Kidney capillary endothelial cell (primary cell): ENCODE measurements around the gene NCCRP1.

Experiments used
- DNase-seq: peaks from one replicate; pipeline ENCODE4 v3.0.0-alpha.2; 2018; ENCODE audit warnings: low spot score

The NCCRP1 gene

DNA sequence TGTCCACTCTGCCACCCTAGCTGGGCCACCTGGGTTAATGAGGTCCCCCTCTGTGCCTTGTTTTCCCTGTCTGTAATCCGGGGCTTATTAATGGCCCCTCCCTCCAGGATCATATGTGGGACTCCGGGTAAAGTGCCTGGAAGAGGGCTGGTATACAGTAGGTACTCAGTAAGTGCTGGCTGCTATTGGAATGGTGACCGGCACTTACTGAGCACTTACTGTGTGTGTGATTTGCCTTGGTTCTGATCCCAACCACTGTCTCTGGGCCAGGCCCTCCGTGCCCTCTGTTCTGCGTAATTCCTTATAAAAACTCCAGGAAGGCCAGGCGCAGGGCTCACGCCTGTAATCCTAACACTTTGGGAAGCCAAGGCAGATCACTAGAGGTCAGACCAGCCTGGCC, 30.9 kb upstream of the NCCRP1 start:
- DNase-seq: no peak

DNA sequence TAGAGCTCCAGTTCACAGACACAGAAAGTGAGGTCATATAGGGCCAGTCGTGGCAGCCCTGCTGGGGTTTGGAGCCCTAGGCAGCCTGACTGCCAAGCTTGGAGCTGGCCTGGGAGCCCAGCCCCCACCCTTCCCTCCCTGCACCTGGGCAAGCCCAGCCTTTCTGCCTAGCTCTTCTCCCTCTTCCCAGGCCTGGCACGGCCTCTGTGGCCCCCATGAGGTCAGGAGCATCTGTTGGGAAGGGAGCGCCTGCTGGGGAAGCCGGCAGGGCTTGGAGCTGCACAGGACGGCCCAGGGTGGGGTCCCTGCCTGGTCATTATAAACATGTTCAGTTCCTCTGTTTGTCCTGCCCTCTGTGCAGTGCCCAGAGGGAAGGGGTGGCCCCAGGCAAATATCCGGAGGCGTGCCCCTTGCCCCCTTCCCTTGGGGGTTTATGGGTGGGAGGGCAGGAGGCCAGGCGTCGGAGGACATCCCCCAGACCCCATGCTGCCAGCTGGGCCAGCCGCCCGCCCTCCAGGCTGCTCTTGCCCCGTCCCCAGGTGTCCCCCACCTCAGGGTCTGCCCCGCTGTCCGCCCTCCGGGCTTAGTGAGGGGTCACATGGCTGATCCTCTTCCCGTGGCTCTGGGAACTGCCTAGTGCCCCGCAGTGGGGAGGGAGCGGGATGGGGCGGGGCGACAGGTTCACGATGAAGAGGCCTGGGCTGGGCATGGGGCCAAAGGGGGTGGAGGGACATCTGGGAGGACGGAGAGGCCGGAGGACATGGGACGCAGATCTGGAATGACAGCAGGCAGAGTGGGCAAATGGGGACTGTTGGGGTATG, 30.0 kb upstream of the NCCRP1 start:
- no peak for DNase-seq

DNA sequence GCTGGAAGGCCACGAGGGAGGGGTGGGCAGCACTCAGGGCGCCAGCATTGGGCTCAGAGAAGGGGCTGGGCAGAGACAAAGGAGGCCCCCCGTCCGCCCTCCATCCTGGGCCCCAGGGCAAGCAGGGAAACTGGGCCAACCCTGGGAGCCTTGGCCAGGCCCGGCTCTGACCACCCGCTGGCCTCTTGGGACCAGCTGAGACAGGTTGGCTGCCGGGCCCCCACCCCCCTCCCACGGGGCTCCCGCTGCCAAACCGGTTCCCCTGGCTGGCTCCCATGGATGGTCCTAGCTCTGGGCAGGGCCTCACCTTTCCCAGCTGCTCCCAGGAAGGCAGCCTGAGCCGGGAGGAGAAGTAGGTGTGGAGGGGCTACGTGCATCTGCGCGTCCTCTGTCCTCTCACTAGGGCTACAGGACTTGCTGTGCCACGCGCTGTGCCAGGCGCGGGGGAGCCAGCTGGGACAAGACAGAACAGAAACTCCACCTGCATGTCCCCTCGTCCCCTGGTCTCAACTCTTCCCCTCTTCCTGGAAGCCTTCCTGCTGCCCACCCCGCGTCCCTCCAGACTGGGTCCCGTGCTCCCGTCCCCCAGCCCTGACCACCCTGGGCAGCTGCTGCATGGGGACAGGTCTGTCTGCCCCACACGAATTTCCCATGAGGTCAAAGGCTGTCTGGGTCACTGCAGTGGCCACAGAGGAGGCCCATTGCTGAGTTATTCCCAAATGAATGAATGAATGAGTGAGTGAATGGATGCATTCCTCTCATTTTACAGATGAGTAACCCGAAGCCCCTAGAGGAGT, 29.1 kb upstream of the NCCRP1 start:
- no peak for DNase-seq

DNA sequence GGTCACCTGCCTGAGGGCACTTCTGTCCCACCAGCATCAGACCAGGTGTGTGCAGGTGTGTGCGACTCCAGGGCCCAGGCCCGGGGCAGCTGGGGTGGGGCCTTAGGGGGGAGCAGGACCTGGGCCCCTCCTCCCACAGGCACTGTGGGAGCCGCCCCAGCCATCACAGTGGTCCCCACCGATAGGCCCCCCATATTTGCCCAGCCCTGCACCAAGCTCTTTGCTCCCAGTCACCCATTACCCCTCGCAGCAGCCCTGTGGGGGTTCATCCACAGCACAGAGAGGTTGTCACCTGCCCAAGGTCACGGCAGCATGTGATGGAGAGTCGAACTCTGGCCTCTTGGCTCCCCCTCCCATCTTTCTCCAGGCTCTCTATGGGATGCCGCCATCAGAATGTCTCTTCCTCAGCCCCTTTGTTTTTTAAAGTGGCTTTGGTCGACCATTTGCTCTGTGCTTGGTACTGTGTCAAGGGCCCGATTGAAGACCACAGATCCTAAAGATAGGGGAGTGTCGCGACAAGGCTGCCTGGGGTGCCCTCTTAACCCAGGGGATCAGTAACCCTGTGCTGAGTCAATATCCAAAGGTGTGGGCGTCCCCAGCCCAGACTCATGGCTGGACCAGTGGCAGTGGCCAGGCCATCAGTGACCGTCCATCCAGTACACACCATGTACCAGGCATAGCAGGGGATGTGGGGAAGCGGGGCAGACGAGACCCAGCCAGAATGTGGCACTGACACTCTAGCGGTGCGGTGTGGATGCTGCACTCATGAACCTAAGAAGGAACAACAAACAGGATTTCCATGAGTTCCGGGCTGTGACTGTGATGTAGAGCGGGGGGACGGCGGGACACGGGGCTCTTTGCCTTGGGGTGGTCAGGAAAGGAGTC, 28.3 kb upstream of the NCCRP1 start:
- DNase-seq: no peak

DNA sequence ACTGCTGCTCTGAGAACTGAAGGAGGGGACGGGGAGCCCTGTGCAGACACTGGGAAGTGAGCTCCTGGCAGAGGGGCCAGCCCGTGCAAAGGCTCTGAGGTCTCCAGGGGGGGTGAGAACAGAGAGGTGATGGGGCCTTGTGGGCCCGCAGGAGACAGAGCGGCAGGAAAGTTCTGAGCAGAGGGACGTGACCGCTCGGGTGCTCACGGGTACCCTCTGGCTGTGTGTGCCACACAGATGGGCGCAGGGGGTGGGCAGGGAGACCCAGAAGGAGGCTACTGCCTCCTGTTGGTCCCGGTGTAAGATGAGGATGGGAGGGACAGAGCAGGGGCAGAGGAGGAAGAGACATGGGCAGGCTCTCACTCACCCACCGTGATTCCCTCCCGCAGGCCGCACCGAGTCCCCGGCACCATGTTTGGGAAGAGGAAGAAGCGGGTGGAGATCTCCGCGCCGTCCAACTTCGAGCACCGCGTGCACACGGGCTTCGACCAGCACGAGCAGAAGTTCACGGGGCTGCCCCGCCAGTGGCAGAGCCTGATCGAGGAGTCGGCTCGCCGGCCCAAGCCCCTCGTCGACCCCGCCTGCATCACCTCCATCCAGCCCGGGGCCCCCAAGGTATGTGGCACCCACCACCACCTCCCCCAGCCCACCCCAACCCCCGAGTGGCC, 27.5 kb upstream of the NCCRP1 start:
- no peak for DNase-seq

DNA sequence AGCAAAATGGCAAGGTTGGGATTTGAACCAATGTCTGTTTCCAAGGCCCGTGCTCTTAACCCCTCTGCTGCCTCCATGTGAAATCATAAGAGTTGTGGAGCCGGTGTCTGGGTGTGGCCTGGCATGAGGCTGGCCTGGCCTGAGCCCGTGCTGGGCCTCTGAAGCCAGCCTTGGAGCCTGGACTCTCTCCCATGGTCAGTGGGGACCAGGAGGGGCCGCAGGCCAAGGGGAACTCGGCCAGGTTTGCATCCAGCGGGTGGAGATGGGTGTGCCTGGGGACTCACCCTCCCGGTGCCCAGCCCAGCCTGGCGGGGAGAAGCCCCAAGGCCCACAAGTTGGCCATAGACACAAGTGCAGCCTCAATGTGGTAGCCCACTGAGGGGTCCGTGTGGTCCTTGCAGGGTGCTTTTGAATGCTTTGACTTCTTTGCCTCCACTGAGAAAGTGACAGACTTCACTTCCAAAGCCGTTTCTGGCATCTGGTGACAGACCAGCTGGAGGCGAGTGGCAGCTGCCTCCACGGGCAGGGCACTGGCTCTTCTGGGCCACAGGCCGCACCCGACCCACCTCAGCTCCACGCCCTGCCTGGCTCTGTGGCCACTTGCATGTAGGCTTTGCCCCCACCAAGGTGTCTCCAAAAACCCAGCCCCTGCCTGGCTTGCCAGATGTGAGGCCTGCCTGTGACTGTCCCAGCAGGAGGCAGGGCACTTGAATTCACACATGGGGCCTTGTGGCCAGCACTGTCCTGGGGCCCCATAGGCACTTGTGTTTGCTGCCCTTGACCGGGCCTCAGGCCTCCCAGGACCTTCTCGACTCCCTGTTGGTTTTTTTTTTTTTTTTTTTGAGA, 26.2 kb upstream of the NCCRP1 start:
- no peak for DNase-seq

DNA sequence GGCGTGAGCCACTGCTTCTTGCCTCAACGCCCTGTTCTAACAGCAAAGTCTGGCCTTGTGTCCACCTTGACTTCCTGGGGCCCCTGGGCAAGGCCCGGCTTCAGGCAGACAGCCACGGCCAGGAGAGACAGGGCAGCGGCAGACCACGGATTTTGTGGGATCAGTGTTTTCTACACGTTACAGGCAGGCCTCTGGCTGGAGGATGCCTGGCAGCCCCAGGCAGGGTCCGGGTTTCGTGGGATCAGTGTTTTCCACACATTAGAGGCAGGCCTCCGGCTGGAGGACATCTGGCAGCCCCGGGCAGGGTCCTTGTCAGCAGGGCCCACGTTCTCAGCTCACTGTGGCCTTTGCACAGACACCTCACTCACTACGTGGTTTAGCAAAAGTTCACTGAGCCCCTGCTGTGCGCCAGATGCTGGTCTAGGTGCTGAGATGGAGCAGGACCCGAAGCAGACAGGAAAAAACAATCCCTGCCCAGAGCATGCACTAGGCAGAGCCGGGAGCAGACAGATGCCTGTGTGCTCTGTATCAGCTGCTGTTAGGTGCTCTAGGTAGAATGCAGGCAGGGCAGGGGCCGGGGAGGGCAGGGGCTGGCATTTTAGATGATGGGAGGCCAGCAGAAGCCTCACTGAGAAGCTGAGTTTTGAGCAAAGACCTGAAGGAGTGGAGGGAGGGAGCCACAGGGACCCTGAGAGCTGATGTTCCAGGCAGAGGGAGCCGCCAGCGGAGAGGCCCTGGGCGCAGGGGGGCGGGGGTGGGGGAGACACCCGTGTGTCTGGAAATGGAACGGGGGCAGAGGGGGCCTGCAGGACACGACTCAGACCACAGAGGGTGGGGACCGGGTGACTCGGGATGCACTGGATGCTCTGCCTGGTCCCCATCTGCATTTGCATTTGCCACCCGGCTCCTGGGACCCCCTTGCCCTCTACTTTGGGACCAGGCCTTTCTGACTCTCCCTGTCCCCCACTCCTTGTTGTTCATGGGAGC, 25.0 kb upstream of the NCCRP1 start:
- no peak for DNase-seq

DNA sequence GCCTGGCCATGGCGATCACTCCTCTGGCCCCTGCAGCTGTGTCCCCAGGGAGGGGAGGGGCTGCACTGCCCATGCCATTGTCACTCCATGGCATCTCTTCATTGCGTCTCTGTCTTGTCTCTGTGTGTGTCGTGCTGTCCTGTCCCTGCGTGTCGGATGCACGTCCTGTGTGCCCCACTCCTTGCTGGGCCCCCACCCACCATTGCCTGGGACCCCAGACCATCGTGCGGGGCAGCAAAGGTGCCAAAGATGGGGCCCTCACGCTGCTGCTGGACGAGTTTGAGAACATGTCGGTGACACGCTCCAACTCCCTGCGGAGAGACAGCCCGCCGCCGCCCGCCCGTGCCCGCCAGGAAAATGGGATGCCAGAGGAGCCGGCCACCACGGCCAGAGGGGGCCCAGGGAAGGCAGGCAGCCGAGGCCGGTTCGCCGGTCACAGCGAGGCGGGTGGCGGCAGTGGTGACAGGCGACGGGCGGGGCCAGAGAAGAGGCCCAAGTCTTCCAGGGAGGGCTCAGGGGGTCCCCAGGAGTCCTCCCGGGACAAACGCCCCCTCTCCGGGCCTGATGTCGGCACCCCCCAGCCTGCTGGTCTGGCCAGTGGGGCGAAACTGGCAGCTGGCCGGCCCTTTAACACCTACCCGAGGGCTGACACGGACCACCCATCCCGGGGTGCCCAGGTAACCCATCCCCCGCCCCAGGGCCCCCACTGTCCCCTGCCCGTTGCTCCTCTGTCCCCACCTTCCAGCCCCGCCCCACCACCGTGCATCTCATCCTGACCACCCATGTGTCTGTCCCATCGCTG, 23.9 kb upstream of the NCCRP1 start:
- no peak for DNase-seq

DNA sequence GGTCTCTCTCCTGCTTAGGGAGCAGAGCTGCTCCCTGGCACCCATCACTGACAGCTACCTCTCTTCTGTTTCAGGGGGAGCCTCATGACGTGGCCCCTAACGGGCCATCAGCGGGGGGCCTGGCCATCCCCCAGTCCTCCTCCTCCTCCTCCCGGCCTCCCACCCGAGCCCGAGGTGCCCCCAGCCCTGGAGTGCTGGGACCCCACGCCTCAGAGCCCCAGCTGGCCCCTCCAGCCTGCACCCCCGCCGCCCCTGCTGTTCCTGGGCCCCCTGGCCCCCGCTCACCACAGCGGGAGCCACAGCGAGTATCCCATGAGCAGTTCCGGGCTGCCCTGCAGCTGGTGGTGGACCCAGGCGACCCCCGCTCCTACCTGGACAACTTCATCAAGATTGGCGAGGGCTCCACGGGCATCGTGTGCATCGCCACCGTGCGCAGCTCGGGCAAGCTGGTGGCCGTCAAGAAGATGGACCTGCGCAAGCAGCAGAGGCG, 23.2 kb upstream of the NCCRP1 start:
- DNase-seq: no peak

DNA sequence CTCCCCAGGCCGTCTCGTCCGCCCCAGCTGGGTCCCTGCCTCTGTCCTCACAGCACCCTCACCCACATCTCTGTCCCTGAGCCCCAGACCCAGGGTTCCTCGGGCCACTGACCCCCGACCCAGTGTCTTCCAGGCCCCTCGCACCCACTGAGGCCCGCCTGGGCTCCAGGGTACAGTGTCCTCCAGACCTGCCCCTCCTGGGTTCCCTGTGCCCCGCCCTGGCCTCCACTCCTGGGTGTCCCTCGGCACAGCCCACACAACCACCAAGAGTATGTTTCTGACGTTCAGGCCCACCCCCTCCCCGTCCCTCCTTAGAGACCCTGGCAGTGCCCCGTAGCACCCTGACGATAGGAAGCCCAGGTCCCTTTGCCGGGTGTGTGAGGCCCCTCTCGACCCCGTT, 22.6 kb upstream of the NCCRP1 start:
- no peak for DNase-seq

DNA sequence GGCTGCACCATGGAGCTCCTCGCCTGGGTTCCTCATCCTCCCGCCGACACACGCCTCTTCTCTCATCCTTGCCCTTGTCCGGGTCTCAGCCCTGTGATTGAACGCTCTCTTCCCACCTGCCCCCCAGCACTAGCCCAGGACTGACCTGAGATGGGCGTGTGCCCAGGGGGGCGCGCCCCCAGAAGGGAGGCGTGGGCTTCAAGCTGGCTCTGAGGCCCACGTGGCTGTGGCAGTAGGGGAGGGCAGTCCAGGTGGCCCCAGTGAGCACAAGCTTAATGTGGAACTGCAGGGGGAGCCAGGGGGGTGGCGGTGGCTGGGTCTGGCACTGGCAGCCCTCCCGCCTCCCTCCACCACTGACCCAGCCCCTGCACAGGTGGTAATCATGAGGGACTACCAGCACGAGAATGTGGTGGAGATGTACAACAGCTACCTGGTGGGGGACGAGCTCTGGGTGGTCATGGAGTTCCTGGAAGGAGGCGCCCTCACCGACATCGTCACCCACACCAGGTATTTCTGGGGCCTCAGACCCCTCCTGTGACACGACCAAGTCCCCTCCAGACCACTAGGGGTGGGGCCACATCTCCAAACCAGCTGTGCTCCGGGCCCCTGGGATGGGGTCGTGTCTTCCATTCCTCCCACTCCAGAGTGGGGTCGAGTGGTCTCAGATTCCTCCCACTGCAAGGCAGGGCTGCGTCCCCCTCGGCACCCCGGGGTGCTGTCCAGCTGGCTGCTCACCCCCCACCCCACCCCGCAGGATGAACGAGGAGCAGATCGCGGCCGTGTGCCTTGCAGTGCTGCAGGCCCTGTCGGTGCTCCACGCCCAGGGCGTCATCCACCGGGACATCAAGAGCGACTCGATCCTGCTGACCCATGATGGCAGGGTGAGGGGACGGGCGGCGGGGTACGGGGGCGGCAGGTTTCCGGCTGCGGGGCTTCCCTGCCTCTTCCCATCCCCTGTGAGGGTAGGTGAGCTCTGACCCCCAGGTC, 21.9 kb upstream of the NCCRP1 start:
- no peak for DNase-seq

DNA sequence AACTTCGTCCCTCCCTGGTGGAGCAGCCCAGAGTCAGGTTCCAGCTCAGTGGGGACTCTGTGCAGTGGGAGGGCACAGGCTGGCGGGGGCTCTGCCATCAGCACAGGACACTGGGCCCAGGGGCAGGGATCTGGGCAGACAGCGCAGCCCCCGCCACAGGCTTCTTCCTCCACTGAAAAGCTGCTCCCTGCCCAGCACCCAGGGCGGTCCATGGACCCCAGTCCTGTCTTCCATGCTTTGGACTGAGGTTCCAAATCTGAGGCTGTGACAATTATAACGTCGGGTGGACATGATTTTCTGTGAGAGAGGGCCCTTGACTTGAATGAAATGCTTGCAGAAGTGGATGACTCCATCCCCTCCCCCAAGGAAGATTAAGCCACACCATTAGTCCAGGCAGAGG, 21.2 kb upstream of the NCCRP1 start:
- no peak for DNase-seq

DNA sequence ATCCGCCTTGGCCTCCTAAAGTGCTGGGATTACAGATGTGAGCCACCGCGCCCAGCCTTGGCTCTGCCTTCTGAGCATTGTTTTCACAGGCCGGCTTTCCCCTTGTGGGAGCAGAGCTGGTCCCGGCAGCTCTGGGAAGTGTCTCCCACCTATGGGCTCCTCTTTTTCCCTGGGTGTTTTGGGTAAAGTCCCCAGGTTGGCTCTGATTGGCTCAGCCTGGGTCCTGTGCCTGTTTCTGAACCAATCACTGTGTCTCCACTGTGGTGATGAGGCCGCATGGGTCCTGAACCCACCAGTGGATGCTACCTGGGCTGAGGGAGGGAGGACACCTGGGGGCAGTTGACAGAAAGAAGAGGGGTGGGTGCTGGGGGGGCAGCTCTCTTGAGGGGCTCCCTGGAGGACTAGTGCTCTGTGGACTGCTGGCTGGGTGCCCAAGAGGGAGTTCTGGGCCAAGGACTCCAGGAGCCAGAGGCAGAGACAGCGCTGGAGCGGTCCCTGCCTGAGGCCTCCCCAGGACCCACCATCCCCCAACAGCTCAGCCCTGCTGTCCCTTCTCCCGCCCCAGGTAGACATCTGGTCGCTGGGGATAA, 19.6 kb upstream of the NCCRP1 start:
- no peak for DNase-seq

DNA sequence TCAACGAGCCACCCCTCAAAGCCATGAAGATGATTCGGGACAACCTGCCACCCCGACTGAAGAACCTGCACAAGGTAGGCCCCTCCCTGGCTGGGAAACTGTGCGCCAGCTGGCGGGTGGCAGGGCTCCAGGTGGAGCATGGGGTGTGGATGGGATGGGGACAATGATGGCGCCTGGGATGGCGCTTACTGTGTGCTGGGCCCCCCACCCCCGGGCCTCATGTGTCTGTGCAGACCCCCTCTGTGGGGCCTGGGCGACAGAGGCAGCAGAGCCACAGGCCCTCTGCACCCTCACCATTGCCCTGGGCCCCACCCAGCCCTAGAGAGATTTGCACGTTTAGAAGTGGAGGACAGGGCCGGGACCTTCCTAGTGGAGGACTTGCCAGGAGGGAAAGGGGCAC, 19.0 kb upstream of the NCCRP1 start:
- no peak for DNase-seq

DNA sequence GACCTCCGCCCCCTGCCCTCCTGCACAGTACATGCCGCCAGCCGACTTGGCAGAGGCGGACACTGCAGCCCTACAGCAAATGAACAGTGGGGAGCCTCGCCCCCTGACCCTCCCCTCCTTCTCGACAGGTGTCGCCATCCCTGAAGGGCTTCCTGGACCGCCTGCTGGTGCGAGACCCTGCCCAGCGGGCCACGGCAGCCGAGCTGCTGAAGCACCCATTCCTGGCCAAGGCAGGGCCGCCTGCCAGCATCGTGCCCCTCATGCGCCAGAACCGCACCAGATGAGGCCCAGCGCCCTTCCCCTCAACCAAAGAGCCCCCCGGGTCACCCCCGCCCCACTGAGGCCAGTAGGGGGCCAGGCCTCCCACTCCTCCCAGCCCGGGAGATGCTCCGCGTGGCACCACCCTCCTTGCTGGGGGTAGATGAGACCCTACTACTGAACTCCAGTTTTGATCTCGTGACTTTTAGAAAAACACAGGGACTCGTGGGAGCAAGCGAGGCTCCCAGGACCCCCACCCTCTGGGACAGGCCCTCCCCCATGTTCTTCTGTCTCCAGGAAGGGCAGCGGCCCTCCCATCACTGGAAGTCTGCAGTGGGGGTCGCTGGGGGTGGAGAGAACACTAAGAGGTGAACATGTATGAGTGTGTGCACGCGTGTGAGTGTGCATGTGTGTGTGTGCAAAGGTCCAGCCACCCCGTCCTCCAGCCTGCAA, 18.3 kb upstream of the NCCRP1 start:
- DNase-seq: no peak

DNA sequence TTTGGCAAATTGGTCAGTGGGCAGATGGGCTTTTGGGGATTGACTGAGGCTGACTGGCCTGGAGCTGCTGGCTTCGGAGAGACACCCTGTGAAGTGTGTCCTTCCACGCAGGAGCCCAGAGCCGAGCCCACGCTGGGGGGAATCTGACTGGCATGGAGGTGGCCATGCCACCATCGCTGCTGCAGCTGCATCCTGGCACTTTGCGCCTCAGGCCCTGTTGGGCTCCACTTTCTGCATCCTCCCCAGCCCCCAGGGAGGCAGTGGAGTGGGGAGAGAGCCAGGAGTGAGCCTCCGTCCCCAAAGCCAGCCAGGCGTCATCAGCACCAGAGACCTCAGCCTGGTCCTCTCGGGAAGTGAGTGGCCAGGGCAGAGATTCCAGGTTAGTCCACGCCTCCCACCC, 17.0 kb upstream of the NCCRP1 start:
- DNase-seq: no peak
